H1 (cell line): ENCODE measurements around the gene SLC41A1. TPM values are rescaled to one million over a fixed set of nuclear protein-coding genes. Genes with fewer than 3 reads are reported as not detected.

Experiments used
- HDAC6 ChIP-seq: IDR thresholded peaks from one replicate; pipeline ENCODE4 v1.7.1; 2012; ENCODE audit warnings: low read depth, mild to moderate bottlenecking, inconsistent platforms, low read length, moderate library complexity
- KDM5A ChIP-seq: fragments of 200-600 bp; IDR thresholded peaks from 2 replicates; pipeline ENCODE4 v1.7.1; 2012; ENCODE audit warnings: mild to moderate bottlenecking, low read length, inconsistent platforms, mixed read lengths
- POLR2A ChIP-seq, 2 experiments: IDR thresholded peaks; 1 replicate in 1 of 2; 2 replicates in 1 of 2; pipeline ENCODE4 v1.6.1; 2011; ENCODE audit warnings: low read depth in 2 of 2, low read length in 2 of 2, mild to moderate bottlenecking in 2 of 2; ENCODE audit errors: control extremely low read depth in 1 of 2
- TAF7 ChIP-seq: optimal IDR thresholded peaks from 2 replicates; pipeline ENCODE3; 2011; ENCODE audit warnings: low read depth, mild to moderate bottlenecking, inconsistent platforms, low read length, moderate library complexity, borderline replicate concordance
- TCF12 ChIP-seq: IDR thresholded peaks from 2 replicates; pipeline ENCODE4 v1.6.1; 2011; ENCODE audit warnings: low read depth, mild to moderate bottlenecking, low read length
- ZNF274 ChIP-seq: IDR thresholded peaks from 2 replicates; pipeline ENCODE4 v1.7.0; 2012; ENCODE audit warnings: low read length, borderline replicate concordance; ENCODE audit errors: extremely low read depth
- polyA plus RNA-seq, 7 experiments: library from polyadenylated mRNA; depleted of rRNA in 3 of 7; stranded (reverse) in 5 of 7; unstranded in 2 of 7; fragments of >200 nt in 5 of 7; fragments of 200-250 nt in 2 of 7; gene quantifications; 1 replicate in 5 of 7; 2 replicates in 1 of 7; 4 replicates in 1 of 7; pipeline versions ENCODE4 v1.2.1 to v1.2.3, GENCODE V29; 2011 to 2013; ENCODE audit warnings: missing spikeins in 2 of 7, mixed read lengths in 2 of 7
- total RNA-seq: library from RNA; stranded (reverse); fragmentation: NEBNext Ultra II Directional; extraction: Animal tissue kit (Norgen Biotek cat#: 25700); gene quantifications from 2 replicates; pipeline ENCODE4 v1.2.1, GENCODE V29; 2021
- TF ChIP-seq, protein P1 (sequence below), 3 experiments: IDR thresholded peaks; 1 replicate in 2 of 3; 2 replicates in 1 of 3; pipeline versions ENCODE4 v1.5.1 to v1.6.1; 2011; ENCODE audit warnings: low read length in 3 of 3, mild to moderate bottlenecking in 3 of 3, inconsistent platforms in 2 of 3, low read depth in 1 of 3, moderate library complexity in 1 of 3; ENCODE audit not compliant: insufficient read depth in 1 of 3; ENCODE audit errors: control extremely low read depth in 1 of 3

Gene SLC41A1
- total and polyA plus RNA-seq, 2 of the 8 experiments (the other 6 are each of a cell fraction or from before 2014, with no cell fraction given): 41.2 to 42.3 TPM

GRCh38 chr1:205786601-205787000, 26.4 kb downstream of the SLC41A1 start (continued):
- TF ChIP-seq, protein P1, sequence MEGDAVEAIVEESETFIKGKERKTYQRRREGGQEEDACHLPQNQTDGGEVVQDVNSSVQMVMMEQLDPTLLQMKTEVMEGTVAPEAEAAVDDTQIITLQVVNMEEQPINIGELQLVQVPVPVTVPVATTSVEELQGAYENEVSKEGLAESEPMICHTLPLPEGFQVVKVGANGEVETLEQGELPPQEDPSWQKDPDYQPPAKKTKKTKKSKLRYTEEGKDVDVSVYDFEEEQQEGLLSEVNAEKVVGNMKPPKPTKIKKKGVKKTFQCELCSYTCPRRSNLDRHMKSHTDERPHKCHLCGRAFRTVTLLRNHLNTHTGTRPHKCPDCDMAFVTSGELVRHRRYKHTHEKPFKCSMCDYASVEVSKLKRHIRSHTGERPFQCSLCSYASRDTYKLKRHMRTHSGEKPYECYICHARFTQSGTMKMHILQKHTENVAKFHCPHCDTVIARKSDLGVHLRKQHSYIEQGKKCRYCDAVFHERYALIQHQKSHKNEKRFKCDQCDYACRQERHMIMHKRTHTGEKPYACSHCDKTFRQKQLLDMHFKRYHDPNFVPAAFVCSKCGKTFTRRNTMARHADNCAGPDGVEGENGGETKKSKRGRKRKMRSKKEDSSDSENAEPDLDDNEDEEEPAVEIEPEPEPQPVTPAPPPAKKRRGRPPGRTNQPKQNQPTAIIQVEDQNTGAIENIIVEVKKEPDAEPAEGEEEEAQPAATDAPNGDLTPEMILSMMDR (IDR thresholded peaks at IDR 0.05; ENCODE audit: control extremely low read depth in 1 of 3, insufficient read depth in 1 of 3, low read depth in 1 of 3, low read length in 3 of 3): no peak
- TF ChIP-seq TCF12 (no peak), HDAC6 (no peak), ZNF274 (no peak), KDM5A (no peak), POLR2A (IDR thresholded peaks at IDR 0.05; ENCODE audit: control extremely low read depth in 1 of 2, low read depth in 2 of 2, low read length in 2 of 2) (no peak), TAF7 (no peak)
